Loucy (cell line): ENCODE results near the gene ZFYVE26.

Experiments used
- EZH2phosphoT487 ChIP-seq: fragments of 200-600 bp; IDR thresholded peaks from 2 replicates; pipeline ENCODE4 v1.6.1; 2018; ENCODE audit warnings: antibody characterized with exemption, mild to moderate bottlenecking, moderate library complexity, borderline replicate concordance
- TF ChIP-seq, protein P1 (sequence below): fragments of 200-600 bp; sonication (generic); conservative IDR thresholded peaks from 2 replicates; pipeline ENCODE4 v1.5.1; 2014; ENCODE audit warnings: mild to moderate bottlenecking, antibody characterized with exemption, low read length

DNA sequence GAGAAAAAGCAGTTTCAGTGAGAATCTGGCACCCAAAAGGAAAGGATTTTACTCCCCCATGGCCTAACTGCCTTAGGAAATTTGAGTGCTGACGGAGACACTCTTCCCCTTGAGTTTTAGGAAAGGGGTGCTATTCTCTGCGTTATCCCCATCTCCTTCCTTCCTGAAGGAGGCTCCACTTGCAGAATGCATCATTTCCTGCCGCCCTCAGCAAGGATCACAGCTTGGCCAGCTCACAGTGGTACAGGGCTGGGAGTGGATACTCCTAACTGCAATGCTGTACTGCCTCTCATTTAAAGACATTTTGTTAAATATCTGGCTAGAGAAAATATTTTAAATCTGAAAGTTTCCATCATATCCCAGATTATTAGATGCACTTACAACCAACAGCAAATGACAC lies 81.7 kb downstream of the ZFYVE26 start:
- TF ChIP-seq, protein P1, sequence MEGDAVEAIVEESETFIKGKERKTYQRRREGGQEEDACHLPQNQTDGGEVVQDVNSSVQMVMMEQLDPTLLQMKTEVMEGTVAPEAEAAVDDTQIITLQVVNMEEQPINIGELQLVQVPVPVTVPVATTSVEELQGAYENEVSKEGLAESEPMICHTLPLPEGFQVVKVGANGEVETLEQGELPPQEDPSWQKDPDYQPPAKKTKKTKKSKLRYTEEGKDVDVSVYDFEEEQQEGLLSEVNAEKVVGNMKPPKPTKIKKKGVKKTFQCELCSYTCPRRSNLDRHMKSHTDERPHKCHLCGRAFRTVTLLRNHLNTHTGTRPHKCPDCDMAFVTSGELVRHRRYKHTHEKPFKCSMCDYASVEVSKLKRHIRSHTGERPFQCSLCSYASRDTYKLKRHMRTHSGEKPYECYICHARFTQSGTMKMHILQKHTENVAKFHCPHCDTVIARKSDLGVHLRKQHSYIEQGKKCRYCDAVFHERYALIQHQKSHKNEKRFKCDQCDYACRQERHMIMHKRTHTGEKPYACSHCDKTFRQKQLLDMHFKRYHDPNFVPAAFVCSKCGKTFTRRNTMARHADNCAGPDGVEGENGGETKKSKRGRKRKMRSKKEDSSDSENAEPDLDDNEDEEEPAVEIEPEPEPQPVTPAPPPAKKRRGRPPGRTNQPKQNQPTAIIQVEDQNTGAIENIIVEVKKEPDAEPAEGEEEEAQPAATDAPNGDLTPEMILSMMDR: no peak
- TF ChIP-seq EZH2phosphoT487: no peak
